GM21526 (cell line): ENCODE measurements around the gene SAMD4A.
"Not testable (repeated sequence)": the region's sequence is repeated elsewhere in the genome, so short reads cannot be mapped to it uniquely, and the experiment has no call there.

ENCODE experiments used
- ATAC-seq: cut with Tn5 transposase; IDR thresholded peaks from one replicate; pipeline ENCODE4 v1.9.1; 2021; ENCODE audit warnings: moderate library complexity; ENCODE audit not compliant: unreplicated experiment, low FRiP score

Gene SAMD4A

DNA sequence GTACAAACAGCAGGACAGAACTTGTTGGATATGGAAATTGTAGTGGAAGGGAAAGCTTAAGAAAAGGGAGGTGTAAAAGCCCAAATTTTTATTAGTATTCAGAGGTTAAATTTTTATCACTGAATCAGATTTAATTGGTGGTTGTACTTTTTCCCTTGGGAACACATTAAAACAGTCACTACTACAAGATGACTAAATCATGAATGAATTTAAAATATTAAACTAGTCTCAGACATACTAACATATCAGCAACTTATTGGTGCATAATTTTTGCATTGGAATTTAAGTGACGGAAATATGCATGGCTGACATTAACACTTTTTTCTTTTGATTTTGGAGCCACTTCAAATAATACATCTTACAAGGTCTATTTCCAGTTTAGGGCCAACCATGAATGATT lies 27.6 kb downstream of the SAMD4A start:
- ATAC-seq, result no peak

DNA sequence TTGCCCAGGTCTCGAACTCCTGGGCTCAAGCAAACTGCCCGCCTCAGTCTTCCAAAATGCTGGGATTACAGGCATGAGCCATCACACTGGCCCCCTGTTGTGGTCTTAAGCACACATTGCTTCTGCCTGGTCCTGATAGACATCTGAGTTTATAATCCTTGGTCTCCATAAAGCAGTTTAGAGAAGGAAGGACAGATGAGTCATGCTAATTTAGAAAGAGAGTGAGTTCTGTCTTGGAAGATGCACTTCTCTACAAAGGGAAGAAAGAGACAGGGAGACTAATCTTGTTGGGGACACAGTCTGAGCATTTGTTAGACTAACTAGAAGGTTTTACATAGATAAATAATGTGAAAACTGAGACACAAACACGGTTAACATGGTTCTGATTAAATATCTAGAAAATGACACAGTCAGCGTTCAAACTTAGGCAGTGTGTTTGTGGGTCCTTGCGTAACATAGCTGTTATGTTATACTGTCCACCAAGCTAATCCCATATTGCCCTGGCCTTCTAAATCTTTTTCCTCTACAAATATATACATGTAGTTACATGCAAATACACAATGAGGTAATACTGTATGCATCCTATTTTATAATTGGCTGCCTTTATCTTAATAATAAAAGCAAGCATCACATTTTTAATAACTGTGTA lies 31.0 kb downstream of the SAMD4A start:
- no peak for ATAC-seq

DNA sequence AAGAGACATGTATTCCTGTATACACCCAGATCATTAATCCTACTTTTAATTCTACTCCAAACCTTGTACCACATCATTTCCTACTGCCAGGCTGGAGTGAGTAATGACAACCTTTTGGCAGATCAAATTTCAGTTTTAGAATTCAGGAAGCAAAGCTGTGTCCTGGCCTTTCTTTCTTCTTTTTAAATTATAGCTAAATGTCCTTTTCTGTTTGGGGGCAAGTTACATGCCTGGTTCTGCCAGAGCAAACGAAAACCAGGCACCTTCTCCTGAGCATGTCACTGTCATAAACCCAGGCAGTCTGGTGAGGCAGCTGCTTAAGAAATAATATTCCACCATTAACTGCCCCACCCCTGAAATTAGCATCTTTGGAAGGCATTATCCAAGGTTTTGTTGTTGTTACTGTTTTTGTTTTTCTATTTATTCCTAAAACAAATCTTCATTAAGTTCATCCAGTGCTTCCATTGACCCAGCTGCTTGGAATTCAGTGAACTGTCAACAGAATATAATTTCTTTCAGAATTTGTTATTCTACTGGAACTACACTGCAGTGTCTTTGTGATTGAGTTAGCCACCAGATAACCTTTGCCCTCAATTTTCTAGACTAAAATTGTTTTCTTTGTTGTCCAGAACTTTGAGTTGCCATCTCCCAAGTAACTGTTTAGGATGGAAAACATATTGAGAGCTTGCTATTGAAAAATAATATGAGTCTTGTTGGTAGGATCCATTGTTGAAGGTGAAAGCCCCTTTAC lies 33.2 kb downstream of the SAMD4A start:
- ATAC-seq, result no peak

DNA sequence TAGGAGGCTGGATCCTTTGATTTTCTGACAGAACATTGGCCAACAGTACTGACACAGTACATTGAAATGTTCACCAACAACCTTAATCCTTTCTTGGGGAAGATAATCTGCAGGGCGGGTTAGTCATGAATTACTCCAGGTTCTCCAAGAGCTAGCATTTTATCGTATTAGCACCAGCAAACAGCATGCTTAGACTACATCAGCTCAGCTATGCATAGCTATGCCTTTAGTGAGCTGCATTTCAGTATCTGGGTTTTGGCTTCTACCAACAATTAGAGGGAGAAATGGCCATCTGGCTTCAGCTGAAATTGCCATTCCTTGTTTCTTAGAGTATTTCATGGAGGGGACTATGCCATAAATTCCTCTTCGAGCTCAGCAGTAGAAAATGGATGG lies 33.8 kb downstream of the SAMD4A start:
- ATAC-seq, result no peak

DNA sequence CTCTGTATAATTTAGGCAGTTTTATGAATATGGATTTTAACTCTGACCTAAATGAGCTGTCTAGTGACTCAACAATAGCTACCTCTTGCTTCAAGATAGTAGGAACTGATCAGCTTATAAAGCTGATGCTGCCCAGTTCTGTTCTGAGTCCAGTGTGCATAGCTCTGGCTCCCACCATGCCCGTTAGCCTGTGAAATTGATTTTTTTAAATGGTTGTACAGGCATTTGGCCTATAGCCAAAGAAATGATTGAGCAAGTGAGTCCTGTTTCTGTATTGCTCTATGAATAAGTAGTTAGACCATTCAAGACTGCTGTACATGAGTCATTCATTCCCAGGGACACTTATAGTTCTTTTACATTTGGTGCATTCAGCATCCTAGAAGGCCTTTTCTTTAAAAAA lies 36.4 kb downstream of the SAMD4A start:
- no peak for ATAC-seq

DNA sequence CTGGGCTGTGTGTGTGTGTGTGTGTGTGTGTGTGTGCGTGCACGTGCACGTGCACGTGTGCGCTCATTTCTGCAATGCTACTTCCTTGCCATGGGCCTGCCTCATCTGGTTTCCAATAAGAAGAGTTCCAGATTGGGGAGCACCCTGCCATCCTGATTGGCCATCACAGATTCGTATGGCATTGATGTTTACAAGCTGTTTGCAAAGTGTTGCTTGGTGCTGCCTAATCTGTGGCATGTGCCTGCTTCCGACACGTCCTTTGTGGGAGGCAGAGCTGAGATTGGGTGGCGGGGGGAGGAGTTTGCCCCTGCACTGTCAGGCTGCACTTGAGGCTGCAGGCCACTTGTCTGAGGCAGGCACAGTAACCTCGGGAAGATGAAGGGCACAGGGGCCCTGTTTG lies 39.2 kb downstream of the SAMD4A start:
- ATAC-seq, result no peak

GRCh38 chr14:54606631-54607133 lies 39.8 kb downstream of the SAMD4A start:
- no peak for ATAC-seq

DNA sequence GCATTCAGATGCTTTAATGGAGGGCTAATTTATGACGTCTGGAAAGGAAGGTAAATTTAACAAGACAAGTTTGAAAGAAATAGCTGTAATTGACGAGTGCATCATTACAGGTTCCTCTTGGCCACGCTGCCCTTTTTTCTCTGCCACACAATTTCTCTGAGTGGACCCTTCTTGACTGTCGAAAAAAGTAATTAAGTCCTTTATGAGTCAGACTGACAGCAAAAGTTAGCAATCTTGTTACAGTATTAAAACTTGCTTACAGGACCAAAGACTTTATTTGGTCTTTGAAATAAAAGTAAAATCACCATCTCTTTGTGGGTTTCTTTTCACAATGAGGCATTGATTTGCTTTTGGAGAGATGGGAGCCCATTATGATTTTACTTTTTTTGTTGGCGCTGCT lies 42.6 kb downstream of the SAMD4A start:
- ATAC-seq, result no peak

GRCh38 chr14:54610051-54610977 lies 43.4 kb downstream of the SAMD4A start:
- ATAC-seq, result no peak

DNA sequence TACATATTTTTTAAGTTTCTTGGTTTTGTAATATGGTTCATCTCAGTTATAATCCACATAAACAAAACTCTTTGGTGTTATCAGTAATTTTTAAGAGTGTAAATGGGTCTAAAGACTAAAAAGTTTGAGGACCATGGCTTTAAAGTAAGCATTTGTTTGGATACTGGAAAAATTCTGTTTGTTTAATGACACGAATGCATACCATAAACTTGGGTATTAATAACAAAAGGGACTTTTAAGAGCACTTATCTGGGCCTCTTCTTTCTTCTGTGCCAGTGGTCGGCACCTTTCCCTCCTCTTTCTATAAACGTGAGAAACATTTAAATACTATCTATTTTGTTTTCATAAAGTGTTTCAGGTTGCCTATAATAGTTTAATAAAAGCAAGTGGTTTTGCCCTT lies 47.4 kb downstream of the SAMD4A start:
- ATAC-seq, result no peak

DNA sequence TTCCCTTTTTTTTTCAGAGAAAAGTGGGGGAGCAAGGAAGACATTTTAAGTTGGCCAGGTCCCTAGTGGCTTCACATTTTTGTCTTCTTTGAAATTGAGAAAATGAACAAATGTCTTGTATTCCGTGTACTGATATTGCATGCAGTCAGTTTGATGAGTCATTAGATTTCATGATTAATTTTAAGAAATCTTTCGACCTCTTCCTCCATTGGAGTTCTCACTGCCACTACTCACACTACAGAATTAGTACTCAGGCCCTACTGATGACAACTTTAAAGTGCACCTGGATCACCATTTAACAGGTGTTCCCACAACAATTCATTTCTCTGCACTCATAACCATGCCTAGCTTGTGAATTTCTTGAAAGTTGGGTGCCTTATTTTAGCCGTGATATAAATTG lies 50.5 kb downstream of the SAMD4A start:
- ATAC-seq, result no peak

DNA sequence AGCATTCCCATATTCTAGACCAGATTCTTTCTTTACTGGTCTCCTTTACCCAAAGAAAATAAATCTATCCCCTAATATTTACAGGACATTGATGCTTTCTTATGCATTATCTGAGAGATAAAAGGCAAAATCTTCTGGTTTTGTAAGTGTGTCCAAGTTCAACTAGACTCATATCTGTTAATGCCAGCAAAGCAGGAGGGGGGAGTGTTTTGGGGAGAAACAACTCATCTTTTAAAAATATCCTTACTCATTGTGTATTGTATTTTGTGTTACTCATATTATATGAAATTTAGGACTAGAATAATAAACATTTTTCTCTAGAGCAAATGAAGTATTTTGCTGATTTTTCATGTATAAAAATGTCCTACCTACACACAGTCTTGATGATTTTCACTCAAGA lies 54.8 kb downstream of the SAMD4A start:
- no peak for ATAC-seq

DNA sequence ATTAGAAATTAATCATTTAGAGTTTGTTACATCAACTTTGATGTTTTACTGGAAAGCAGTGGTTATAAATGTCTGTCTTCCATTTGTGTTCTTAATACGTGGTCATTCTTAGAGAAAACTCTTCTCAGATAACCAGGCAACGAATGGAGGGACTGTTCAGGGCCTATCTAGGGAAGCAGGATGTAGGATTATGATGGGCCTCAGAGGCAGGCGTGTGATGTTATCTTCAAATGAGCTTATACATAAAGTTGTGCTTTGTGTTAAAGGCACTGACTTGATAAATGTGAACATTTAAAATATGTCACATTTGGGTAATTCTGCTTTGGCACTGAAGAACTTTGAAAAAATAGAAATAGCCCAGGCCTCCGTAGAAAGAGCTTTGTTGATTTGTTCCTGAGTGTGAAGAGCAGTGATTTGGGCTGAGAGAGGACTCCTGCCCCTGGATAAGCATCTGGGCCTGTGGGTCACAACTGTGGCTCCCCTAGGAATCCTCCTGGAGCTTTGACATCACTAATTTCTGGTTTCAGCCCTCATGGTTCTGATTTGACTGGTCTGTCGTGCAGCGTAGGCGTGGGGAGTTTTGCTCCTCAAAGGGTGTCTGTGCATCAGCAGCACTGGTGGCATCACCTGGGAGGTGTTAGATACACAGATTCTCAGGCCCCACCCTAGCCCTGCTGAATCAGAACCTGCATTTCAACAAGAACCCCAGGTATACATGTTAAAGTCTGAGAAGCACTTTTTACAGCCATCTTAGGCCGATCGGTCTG lies 55.4 kb downstream of the SAMD4A start:
- ATAC-seq, result peak; percentile 83

DNA sequence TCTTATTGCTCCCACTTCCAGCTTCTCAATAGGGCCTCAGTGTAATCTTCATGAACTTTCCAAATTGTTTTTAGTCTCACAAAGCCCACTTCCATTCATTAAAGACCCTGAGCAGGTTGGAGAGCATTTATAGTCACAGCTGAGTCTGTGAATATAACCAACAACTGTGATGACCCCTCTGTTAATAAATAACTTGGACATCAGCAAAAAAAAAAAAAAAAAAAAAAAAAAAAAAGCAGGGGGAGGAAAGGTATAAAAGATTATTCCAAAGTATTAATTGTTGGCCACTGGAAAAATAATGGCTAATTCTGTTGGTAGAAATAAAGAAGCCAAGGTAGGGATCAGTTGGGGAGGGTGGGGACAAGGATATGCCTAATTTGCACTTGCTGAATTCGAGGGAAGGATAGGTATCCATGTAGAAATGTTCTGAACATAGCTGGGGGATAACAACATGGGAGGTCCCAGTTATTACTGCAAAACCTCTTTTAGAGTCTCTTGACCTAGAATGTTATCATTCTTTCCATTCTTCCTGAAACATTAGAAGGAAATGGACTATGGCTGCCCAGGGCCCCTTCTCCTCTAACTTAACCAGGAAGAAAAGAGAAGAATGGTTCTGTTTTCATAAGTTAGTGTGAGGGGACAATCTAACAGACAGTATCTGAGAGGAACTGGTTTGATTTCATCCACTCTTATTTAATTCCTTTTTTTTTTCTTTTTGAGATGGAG lies 56.5 kb downstream of the SAMD4A start:
- no peak for ATAC-seq

- ATAC-seq, result not testable (repeated sequence)
These were observed 57.1 kb downstream of the SAMD4A start for GRCh38 chr14:54624005-54624358.

DNA sequence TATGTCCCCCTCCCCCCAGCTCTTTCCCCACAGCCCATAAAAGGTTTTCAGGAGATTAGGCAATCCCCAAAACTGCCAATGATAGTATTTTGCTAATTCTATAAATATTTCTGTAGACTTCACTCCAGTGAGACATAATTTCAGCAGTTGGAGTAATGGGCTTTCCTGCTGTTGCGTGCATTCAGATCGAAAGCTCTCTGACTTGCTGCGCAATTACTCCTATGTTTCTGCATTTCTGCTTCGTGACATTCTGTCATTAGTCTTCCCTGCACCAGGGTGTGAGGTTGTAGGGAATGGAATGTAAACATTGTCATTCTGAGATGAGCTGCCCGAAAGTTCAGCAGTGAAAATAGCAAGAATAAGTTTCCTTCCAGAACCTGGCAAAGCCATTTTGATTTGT lies 58.2 kb downstream of the SAMD4A start:
- ATAC-seq, result no peak

GRCh38 chr14:54627219-54627539 lies 60.3 kb downstream of the SAMD4A start:
- ATAC-seq, result no peak

- ATAC-seq, result peak; percentile 69
These were observed 60.8 kb downstream of the SAMD4A start for GRCh38 chr14:54627540-54628363.

GRCh38 chr14:54629183-54629582 lies 62.3 kb downstream of the SAMD4A start:
- ATAC-seq, result no peak
